Mucosa of descending colon (tissue), 3 donors: ENCODE results near the gene EOGT. TPM values are rescaled to one million over a fixed set of nuclear protein-coding genes. Genes with fewer than 3 reads are reported as not detected.

Experiments
- ATAC-seq: fragments of 200-7000 bp; cut with Tn5 transposase; one replicate; pipeline ENCODE4 v1.9.1; 2020; ENCODE audit warnings: mild to moderate bottlenecking, moderate library complexity
- DNase-seq, 3 donors: peaks; one replicate each; pipeline ENCODE4 v3.0.0-alpha.2; 2020
- H3K36me3 ChIP-seq: fragments of 200-600 bp; one replicate; pipeline ENCODE4 v1.8.0; 2021; ENCODE audit warnings: low read depth, mild to moderate bottlenecking
- H3K4me1 ChIP-seq: fragments of 200-600 bp; one replicate; pipeline ENCODE4 v1.8.0; 2021; ENCODE audit warnings: low read depth, mild to moderate bottlenecking
- H3K4me3 ChIP-seq: fragments of 200-600 bp; one replicate; pipeline ENCODE4 v1.8.0; 2021; ENCODE audit warnings: mild to moderate bottlenecking
- H3K9me3 ChIP-seq: fragments of 200-600 bp; one replicate; pipeline ENCODE4 v1.8.0; 2021; ENCODE audit warnings: mild to moderate bottlenecking
- intact Hi-C, 2 donors: fragments of 100-400 bp; cut with DNase I in 1 of 2; cut with micrococcal nuclease in 1 of 2; formaldehyde crosslinking; loops; one replicate each; pipeline versions ENCODE4 v1.11.0 to v1.11.1; 2022; cut with DNase I, micrococcal nuclease
- total RNA-seq, 3 donors: library from RNA; stranded (reverse); fragmentation: NEBNext Ultra II Directional in 2 of 3; extraction: Animal tissue kit (Norgen Biotek cat#: 25700) in 2 of 3; gene quantifications; one replicate each; pipeline versions ENCODE4 v1.2.1 to v1.2.4, GENCODE V29; 2021 to 2023
- TF ChIP-seq, protein P1 (sequence below): fragments of 200-600 bp; IDR thresholded peaks from one replicate; pipeline ENCODE4 v1.8.0; 2022; ENCODE audit warnings: antibody characterized with exemption, mild to moderate bottlenecking
- donor health status: DM: no; HTN: no; CAD: no; lungs with moderate emphysema.
- donor health status: DM: no; HTN: no; CAD: no.
- donor health status: DM: no; HTN: yes; CAD: no.

Gene EOGT
- total RNA-seq, 3 donors from 2014 or later = 16.9 to 27.3 (median 17.4) TPM

DNA sequence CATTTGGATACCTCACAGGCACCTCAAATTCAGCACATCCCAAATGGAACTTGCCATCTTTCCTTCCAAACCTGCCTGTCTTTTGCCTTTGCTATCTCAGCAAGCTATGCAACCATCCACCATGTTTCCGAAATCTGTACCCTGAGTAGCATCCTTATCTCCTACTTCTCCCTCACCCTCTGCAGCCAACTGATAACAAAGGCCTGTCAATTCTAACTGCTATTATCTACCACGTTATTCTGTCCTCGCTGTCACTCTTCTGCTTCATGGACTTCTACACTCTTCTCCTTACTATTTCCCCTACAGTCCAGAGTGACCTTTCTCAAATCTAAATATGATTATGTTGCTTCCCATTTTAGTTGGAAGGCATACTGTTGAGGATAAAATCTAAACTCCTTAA is 55.6 kb downstream of the EOGT start:
- Histone ChIP-seq H3K9me3 (no peaks in the 10 kb centered on the region), H3K36me3 (no peaks in the 10 kb centered on the region), H3K4me3 (no peak overlapping the region), H3K4me1 (no peaks in the 10 kb centered on the region)
- intact Hi-C loops = no loop called here
- DNase-seq (no peak), ATAC-seq (no peak)
- TF ChIP-seq, protein P1, sequence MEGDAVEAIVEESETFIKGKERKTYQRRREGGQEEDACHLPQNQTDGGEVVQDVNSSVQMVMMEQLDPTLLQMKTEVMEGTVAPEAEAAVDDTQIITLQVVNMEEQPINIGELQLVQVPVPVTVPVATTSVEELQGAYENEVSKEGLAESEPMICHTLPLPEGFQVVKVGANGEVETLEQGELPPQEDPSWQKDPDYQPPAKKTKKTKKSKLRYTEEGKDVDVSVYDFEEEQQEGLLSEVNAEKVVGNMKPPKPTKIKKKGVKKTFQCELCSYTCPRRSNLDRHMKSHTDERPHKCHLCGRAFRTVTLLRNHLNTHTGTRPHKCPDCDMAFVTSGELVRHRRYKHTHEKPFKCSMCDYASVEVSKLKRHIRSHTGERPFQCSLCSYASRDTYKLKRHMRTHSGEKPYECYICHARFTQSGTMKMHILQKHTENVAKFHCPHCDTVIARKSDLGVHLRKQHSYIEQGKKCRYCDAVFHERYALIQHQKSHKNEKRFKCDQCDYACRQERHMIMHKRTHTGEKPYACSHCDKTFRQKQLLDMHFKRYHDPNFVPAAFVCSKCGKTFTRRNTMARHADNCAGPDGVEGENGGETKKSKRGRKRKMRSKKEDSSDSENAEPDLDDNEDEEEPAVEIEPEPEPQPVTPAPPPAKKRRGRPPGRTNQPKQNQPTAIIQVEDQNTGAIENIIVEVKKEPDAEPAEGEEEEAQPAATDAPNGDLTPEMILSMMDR = no peak

DNA sequence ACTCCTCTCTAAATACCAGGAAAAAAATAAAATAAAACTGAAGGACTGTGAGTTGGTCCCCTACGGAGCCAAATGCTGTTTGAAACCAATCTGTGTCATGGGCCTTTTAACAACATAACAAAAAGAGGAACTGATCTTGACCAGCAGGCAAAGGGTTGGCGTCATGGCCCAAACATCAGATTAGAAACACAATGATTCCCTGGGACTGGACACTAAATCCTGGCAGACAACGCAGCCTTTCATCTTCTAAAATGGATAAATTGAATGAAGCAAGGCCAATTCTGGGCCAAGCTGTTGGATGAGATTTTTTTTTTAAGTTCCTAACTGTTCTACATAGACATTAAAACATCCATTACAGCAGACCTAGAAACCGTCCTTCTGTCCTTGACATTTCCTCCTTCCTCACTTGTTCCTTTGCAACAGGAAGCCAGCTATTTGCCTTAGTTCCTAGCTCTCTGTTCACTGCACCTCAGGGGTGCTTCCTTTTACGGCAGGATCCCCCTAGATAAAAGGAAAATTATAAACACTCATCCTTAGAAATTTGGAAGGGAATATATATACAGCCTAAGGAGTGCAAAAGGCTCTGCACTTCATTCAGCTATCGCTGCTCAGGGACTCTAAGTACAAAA is 59.6 kb downstream of the EOGT start:
- H3K4me3 ChIP-seq = no peak overlapping the region
- TF ChIP-seq, protein P1 = no peak
- H3K4me1 ChIP-seq = no peaks in the 10 kb centered on the region
- H3K9me3 ChIP-seq = no peaks in the 10 kb centered on the region
- no peaks in the 10 kb centered on the region for H3K36me3 ChIP-seq
- ATAC-seq (no peak), DNase-seq (no peak)
- intact Hi-C loops = no loop called here

DNA sequence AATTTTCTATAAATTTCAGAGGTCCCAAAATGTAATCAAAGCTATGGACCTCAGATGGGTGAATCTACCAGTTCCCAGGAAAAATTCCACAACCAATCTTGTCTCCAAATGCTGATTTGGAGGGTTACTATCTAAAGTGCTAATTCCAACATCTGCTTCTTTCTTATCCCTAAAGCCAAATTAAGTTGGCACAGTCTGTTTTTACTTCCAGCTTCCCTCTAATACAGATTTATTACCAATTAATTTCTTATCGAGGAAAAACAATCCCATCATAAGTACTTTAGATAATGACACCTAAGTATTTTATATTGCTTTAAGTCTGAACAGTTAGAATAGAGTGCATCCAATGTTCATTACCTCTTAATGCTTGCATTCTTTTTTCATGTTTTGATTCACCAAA is 68.3 kb downstream of the EOGT start:
- intact Hi-C loops = no loop called here
- DNase-seq = no peak
- Histone ChIP-seq H3K4me3 (no peak overlapping the region), H3K36me3 (no peaks in the 10 kb centered on the region), H3K9me3 (no peaks in the 10 kb centered on the region), H3K4me1 (no peaks in the 10 kb centered on the region)
- ATAC-seq = no peak
- TF ChIP-seq, protein P1 = no peak

DNA sequence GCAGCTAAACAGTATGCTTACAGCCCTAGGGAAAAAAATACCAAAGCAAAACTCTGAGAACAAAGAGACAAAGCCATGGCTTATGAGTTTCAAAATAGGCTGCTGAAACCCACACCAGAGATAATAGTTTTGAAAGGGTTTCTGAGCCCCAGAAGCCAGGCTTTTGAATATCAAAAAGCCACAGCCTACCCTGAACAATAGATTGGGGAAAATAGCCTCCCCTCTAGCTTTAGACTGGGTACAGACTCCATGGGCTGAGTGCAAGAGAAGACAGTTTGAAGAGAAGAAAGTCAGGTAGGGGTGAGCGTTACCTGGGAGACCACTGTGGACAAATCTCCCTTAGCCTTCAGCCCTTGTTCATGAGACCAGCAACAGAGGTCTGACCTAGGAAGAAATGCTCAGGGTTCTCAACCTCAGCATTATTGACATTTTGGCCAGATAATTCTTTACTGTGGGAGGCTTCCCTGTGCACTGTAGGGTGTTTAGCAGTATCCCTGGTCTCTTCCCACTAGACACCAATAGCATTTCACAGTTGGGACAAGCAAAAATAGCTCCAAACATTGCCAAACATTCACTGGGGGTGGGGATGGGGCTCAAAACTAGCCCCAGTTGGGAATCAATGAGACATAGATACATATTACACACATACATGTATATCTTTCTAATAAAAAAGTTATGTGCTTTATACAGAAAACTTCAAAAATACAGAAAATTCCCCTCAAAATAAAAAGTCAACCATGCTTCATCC is 69.6 kb downstream of the EOGT start:
- intact Hi-C loops = no loop called here
- Histone ChIP-seq H3K9me3 (no peaks in the 10 kb centered on the region), H3K4me3 (no peak overlapping the region), H3K4me1 (no peaks in the 10 kb centered on the region), H3K36me3 (no peaks in the 10 kb centered on the region)
- no peak for ATAC-seq
- TF ChIP-seq, protein P1 = no peak
- no peak for DNase-seq

DNA sequence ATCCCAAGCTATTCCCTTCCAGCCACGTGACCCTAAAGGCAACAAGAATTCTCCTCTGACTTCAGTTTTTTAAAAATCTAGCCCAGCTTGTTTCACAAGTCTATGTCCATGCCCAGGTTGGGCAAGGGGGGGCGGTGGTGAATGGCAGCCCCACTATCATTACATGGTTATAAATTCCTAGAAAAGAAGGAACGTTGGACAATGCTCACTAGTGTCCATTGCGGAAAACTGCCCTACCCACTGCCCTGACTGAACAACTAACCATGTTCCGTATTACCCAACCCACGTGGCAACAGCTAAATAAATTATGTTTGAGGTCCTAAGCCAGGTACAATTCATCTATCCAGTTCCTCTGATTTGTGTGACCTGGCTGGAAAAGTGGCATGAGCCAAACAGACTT is 72.4 kb downstream of the EOGT start:
- ATAC-seq = no peak
- Histone ChIP-seq H3K4me1 (no peaks in the 10 kb centered on the region), H3K36me3 (no peaks in the 10 kb centered on the region), H3K4me3 (no peak overlapping the region), H3K9me3 (no peaks in the 10 kb centered on the region)
- no peak for DNase-seq
- intact Hi-C loops = no loop called here
- TF ChIP-seq, protein P1 = no peak
